ENCODE results near the gene ZNF23. TPM values are rescaled to one million over a fixed set of nuclear protein-coding genes. Genes with fewer than 3 reads are reported as not detected.
A peak's percentile ranks its signal among the peaks of the same experiment; 100 is the strongest.

Gene ZNF23
- total RNA-seq, 5 donors from 2014 or later (not counting 1 experiment from before 2014, with no cell fraction given): 8.2 to 14.6 (median 10.9) TPM

- H3K4me3 Mint-ChIP-seq: no peak overlapping the region
- POLR2A ChIA-PET: no interaction called here
- no peaks in the 10 kb centered on the region for H3K9me3 Mint-ChIP-seq
- no peaks in the 10 kb centered on the region for H3K36me3 Mint-ChIP-seq
- no peaks in the 10 kb centered on the region for H3K36me3 ChIP-seq (ENCODE audit: control insufficient read depth in 2 of 2, extremely low read depth in 1 of 2, insufficient read depth in 1 of 2, low read length in 1 of 2)
- no peak overlapping the region for H3K27ac ChIP-seq (ENCODE audit: low read length)
- CTCF ChIA-PET: no interaction called here
- peaks cover 0 to 14% of the 10 kb centered on the region in 2 experiments for H3K4me1 ChIP-seq (ENCODE audit: control insufficient read depth in 1 of 2, extremely low read depth in 1 of 2, insufficient read depth in 2 of 2, low read length in 2 of 2)
- no peaks in the 10 kb centered on the region for H3K9me3 ChIP-seq
- ATAC-seq (replicated peaks in 1 of 4): no peak
- no peak for DNase-seq
- peaks cover 2 to 66% of the 10 kb centered on the region in 2 experiments for H3K27me3 ChIP-seq (replicated peaks in 1 of 2; ENCODE audit: control insufficient read depth in 2 of 2, extremely low read depth in 1 of 2, insufficient read depth in 2 of 2, low read length in 1 of 2)
- H3K27ac Mint-ChIP-seq: no peak overlapping the region
- H3K4me3 ChIP-seq (ENCODE audit: control insufficient read depth in 1 of 2, extremely low read depth in 1 of 2, low read length in 1 of 2): no peak overlapping the region
- peaks cover 0 to 7% (median 5%) of the 10 kb centered on the region in 3 donors for H3K4me1 Mint-ChIP-seq
- peaks cover 47 to 73% of the 10 kb centered on the region in 2 donors for H3K27me3 Mint-ChIP-seq
Observed at GRCh38 chr16:71428385-71428784, 33.7 kb downstream of the ZNF23 start.

- H3K4me1 Mint-ChIP-seq: peaks cover 0 to 7% (median 5%) of the 10 kb centered on the region in 3 donors
- H3K9me3 Mint-ChIP-seq: no peaks in the 10 kb centered on the region
- Histone ChIP-seq H3K27ac (ENCODE audit: low read length) (no peak overlapping the region), H3K36me3 (ENCODE audit: control insufficient read depth in 2 of 2, extremely low read depth in 1 of 2, insufficient read depth in 1 of 2, low read length in 1 of 2) (no peaks in the 10 kb centered on the region), H3K4me1 (ENCODE audit: control insufficient read depth in 1 of 2, extremely low read depth in 1 of 2, insufficient read depth in 2 of 2, low read length in 2 of 2) (peaks cover 0 to 14% of the 10 kb centered on the region in 2 experiments), H3K27me3 (replicated peaks in 1 of 2; ENCODE audit: control insufficient read depth in 2 of 2, extremely low read depth in 1 of 2, insufficient read depth in 2 of 2, low read length in 1 of 2) (peaks cover 2 to 67% of the 10 kb centered on the region in 2 experiments), H3K4me3 (ENCODE audit: control insufficient read depth in 1 of 2, extremely low read depth in 1 of 2, low read length in 1 of 2) (no peak overlapping the region), H3K9me3 (no peaks in the 10 kb centered on the region)
- ATAC-seq (replicated peaks in 1 of 4): no peak
- WGBS (ENCODE audit: insufficient coverage): 68% methylated on average over 8 of the region's 12 CpGs
- POLR2A ChIA-PET: no interaction called here
- H3K36me3 Mint-ChIP-seq: no peaks in the 10 kb centered on the region
- H3K27ac Mint-ChIP-seq: no peak overlapping the region
- peaks cover 43 to 74% of the 10 kb centered on the region in 2 donors for H3K27me3 Mint-ChIP-seq
- CTCF ChIA-PET: interaction anchor here in 1 of 2 donors (0.6 kb wide), 1 partner anchor 72 kb away, joined by 3 read pairs; no protein-coding TSS in a partner anchor
- DNase-seq: no peak
- H3K4me3 Mint-ChIP-seq: peak overlapping the region in 1 of 3 donors; percentile 34
Observed at GRCh38 chr16:71426880-71427615, 35.0 kb downstream of the ZNF23 start.

GRCh38 chr16:71426069-71426879 is 35.8 kb downstream of the ZNF23 start:
- peak overlapping the region in 2 of 3 donors; percentile 34 to 35 for H3K4me3 Mint-ChIP-seq
- H3K27ac ChIP-seq (ENCODE audit: low read length): no peak overlapping the region
- ATAC-seq (replicated peaks in 1 of 4): peak in 2 of 4 experiments; percentile 37 to 67

GRCh38 chr16:71425746-71426068 is 36.3 kb downstream of the ZNF23 start:
- Mint-ChIP-seq H3K27ac (no peak overlapping the region), H3K4me1 (peaks cover 0 to 7% (median 5%) of the 10 kb centered on the region in 3 donors), H3K4me3 (no peak overlapping the region), H3K36me3 (no peaks in the 10 kb centered on the region), H3K27me3 (peaks cover 44 to 65% of the 10 kb centered on the region in 2 donors), H3K9me3 (no peaks in the 10 kb centered on the region)
- DNase-seq: no peak
- POLR2A ChIA-PET: no interaction called here
- peaks cover 2 to 61% of the 10 kb centered on the region in 2 experiments for H3K27me3 ChIP-seq (replicated peaks in 1 of 2; ENCODE audit: control insufficient read depth in 2 of 2, extremely low read depth in 1 of 2, insufficient read depth in 2 of 2, low read length in 1 of 2)
- H3K27ac ChIP-seq (ENCODE audit: low read length): no peak overlapping the region
- H3K4me3 ChIP-seq (ENCODE audit: control insufficient read depth in 1 of 2, extremely low read depth in 1 of 2, low read length in 1 of 2): no peak overlapping the region
- 13% methylated on average over 17 of the region's 18 CpGs for WGBS (ENCODE audit: insufficient coverage)
- CTCF ChIA-PET: no interaction called here
- ATAC-seq (replicated peaks in 1 of 4): no peak
- H3K4me1 ChIP-seq (ENCODE audit: control insufficient read depth in 1 of 2, extremely low read depth in 1 of 2, insufficient read depth in 2 of 2, low read length in 2 of 2): peaks cover 0 to 14% of the 10 kb centered on the region in 2 experiments
- no peaks in the 10 kb centered on the region for H3K9me3 ChIP-seq
- H3K36me3 ChIP-seq (ENCODE audit: control insufficient read depth in 2 of 2, extremely low read depth in 1 of 2, insufficient read depth in 1 of 2, low read length in 1 of 2): no peaks in the 10 kb centered on the region

More at GRCh38 chr16:71426069-71426879, 35.8 kb downstream of the ZNF23 start:
- Mint-ChIP-seq H3K9me3 (no peaks in the 10 kb centered on the region), H3K4me1 (peaks cover 0 to 7% (median 5%) of the 10 kb centered on the region in 3 donors), H3K27ac (no peak overlapping the region), H3K36me3 (no peaks in the 10 kb centered on the region), H3K27me3 (peaks cover 43 to 67% of the 10 kb centered on the region in 2 donors)
- peaks cover 2 to 64% of the 10 kb centered on the region in 2 experiments for H3K27me3 ChIP-seq (replicated peaks in 1 of 2; ENCODE audit: control insufficient read depth in 2 of 2, extremely low read depth in 1 of 2, insufficient read depth in 2 of 2, low read length in 1 of 2)
- no peaks in the 10 kb centered on the region for H3K9me3 ChIP-seq
- H3K4me3 ChIP-seq (ENCODE audit: control insufficient read depth in 1 of 2, extremely low read depth in 1 of 2, low read length in 1 of 2): no peak overlapping the region
- peak in 20 of 35 experiments; percentile 7 to 79 (median 24) for DNase-seq
- H3K36me3 ChIP-seq (ENCODE audit: control insufficient read depth in 2 of 2, extremely low read depth in 1 of 2, insufficient read depth in 1 of 2, low read length in 1 of 2): no peaks in the 10 kb centered on the region
- 6% methylated on average over 43 of the region's 48 CpGs for WGBS (ENCODE audit: insufficient coverage)
- CTCF ChIA-PET: interaction anchor here in 1 of 2 donors (0.6 kb wide), 1 partner anchor 12 kb away, joined by 3 read pairs; no protein-coding TSS in a partner anchor
- peaks cover 0 to 14% of the 10 kb centered on the region in 2 experiments for H3K4me1 ChIP-seq (ENCODE audit: control insufficient read depth in 1 of 2, extremely low read depth in 1 of 2, insufficient read depth in 2 of 2, low read length in 2 of 2)
- POLR2A ChIA-PET: no interaction called here

- DNase-seq (no peak), ATAC-seq (replicated peaks in 1 of 4) (no peak)
- Histone ChIP-seq H3K36me3 (ENCODE audit: control insufficient read depth in 2 of 2, extremely low read depth in 1 of 2, insufficient read depth in 1 of 2, low read length in 1 of 2) (no peaks in the 10 kb centered on the region), H3K27me3 (replicated peaks in 1 of 2; ENCODE audit: control insufficient read depth in 2 of 2, extremely low read depth in 1 of 2, insufficient read depth in 2 of 2, low read length in 1 of 2) (peaks cover 2 to 56% of the 10 kb centered on the region in 2 experiments), H3K4me3 (ENCODE audit: control insufficient read depth in 1 of 2, extremely low read depth in 1 of 2, low read length in 1 of 2) (no peak overlapping the region), H3K9me3 (no peaks in the 10 kb centered on the region), H3K27ac (ENCODE audit: low read length) (no peak overlapping the region), H3K4me1 (ENCODE audit: control insufficient read depth in 1 of 2, extremely low read depth in 1 of 2, insufficient read depth in 2 of 2, low read length in 2 of 2) (peaks cover 0 to 14% of the 10 kb centered on the region in 2 experiments)
- peaks cover 0 to 7% (median 5%) of the 10 kb centered on the region in 3 donors for H3K4me1 Mint-ChIP-seq
- ChIA-PET POLR2A (no interaction called here), CTCF (no interaction called here)
- H3K27ac Mint-ChIP-seq: no peak overlapping the region
- no peaks in the 10 kb centered on the region for H3K9me3 Mint-ChIP-seq
- WGBS (ENCODE audit: insufficient coverage): 40% methylated on average over 1 of the region's 6 CpGs
- H3K4me3 Mint-ChIP-seq: no peak overlapping the region
- peaks cover 40 to 62% of the 10 kb centered on the region in 2 donors for H3K27me3 Mint-ChIP-seq
- no peaks in the 10 kb centered on the region for H3K36me3 Mint-ChIP-seq
Observed at GRCh38 chr16:71424626-71425025, 37.4 kb downstream of the ZNF23 start.

GRCh38 chr16:71423865-71424264 is 38.2 kb downstream of the ZNF23 start:
- Mint-ChIP-seq H3K9me3 (no peaks in the 10 kb centered on the region), H3K27ac (no peak overlapping the region), H3K27me3 (peaks cover 36 to 57% of the 10 kb centered on the region in 2 donors), H3K4me3 (no peak overlapping the region), H3K4me1 (peaks cover 0 to 7% (median 5%) of the 10 kb centered on the region in 3 donors), H3K36me3 (no peaks in the 10 kb centered on the region)
- Histone ChIP-seq H3K27ac (ENCODE audit: low read length) (no peak overlapping the region), H3K27me3 (replicated peaks in 1 of 2; ENCODE audit: control insufficient read depth in 2 of 2, extremely low read depth in 1 of 2, insufficient read depth in 2 of 2, low read length in 1 of 2) (peaks cover 2 to 57% of the 10 kb centered on the region in 2 experiments), H3K9me3 (no peaks in the 10 kb centered on the region), H3K36me3 (ENCODE audit: control insufficient read depth in 2 of 2, extremely low read depth in 1 of 2, insufficient read depth in 1 of 2, low read length in 1 of 2) (no peaks in the 10 kb centered on the region), H3K4me3 (ENCODE audit: control insufficient read depth in 1 of 2, extremely low read depth in 1 of 2, low read length in 1 of 2) (no peak overlapping the region), H3K4me1 (ENCODE audit: control insufficient read depth in 1 of 2, extremely low read depth in 1 of 2, insufficient read depth in 2 of 2, low read length in 2 of 2) (peaks cover 0 to 14% of the 10 kb centered on the region in 2 experiments)
- CTCF ChIA-PET: interaction anchor here in 1 of 2 donors (0.7 kb wide), 1 partner anchor 553 kb away, joined by 8 read pairs; no protein-coding TSS in a partner anchor
- no peak for ATAC-seq (replicated peaks in 1 of 4)
- POLR2A ChIA-PET: no interaction called here
- no peak for DNase-seq
- 68% methylated on average over 6 of the region's 7 CpGs for WGBS (ENCODE audit: insufficient coverage)

Measured in T-cell (primary cell).